ENCODE measurements around the gene NPBWR2. TPM values are rescaled to one million over a fixed set of nuclear protein-coding genes. Genes with fewer than 3 reads are reported as not detected.

The NPBWR2 gene
- total and polyA plus RNA-seq, 4 donors: not detected

DNA sequence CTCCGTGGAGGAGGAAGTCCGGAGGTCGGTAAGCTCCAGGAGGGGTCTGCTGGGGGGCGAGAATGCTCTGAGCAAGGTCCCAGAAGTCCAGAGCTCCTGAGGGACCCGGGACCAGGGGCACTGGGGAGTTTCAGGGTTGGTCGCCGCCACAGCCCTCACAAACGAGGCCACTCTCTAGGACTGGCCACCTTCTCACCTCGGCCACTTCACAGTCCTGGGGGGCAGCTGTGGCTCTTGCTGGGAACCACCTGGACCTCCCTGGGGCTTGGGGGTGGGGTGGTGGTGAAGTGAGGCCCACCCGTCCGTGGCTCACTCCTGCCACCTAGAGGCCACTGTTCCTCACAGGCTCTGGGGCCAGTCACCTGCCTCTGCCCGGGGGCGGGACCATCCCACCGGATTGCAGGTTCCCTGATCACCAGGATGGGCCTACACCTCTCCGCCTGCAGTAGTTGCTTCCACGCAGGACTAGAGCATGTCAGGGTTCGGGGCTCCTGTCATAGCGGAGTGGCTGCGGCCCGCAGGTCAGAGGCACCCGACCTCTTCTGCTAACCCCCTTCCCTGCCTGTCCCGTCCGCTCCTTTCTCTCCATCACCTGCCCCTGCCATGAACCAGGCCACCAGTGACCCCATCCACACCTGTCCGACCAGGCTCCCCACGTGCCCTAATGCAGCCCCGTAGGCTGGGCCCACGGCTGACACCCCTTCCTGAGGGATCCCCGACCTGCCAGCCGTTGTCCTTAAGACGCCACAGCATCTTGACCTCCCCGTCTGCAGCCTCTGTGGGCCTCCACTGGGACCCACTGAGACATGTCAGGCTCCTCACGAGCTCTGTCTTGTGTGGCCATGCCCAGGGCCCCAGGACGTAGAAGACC lies 49.5 kb downstream of the NPBWR2 start:
- peak; percentile 74 to 87 for TF ChIP-seq RAD21 (IDR thresholded peaks at IDR 0.05)
- peak; percentile 79 for TF ChIP-seq CTCF (IDR thresholded peaks at IDR 0.05; ENCODE audit: low read depth, low read length, missing input control)
- TF ChIP-seq REST (IDR thresholded peaks at IDR 0.05): no peak
- H3K9me3 ChIP-seq (ENCODE audit: control insufficient read depth in 4 of 4, low read length in 3 of 4): no peaks in the 10 kb centered on the region
- H3K4me1 ChIP-seq (ENCODE audit: control insufficient read depth in 4 of 4, insufficient read depth in 4 of 4, low read length in 3 of 4): peaks cover 3 to 27% (median 14%) of the 10 kb centered on the region in 4 donors
- peaks cover 0 to 2% (median 0%) of the 10 kb centered on the region in 4 donors for H3K27me3 ChIP-seq (ENCODE audit: control insufficient read depth in 4 of 4, insufficient read depth in 4 of 4, low read length in 3 of 4)
- no peak overlapping the region for H3K4me3 ChIP-seq (ENCODE audit: low read depth in 1 of 3, low read length in 3 of 3)
- H3K36me3 ChIP-seq (ENCODE audit: control insufficient read depth in 4 of 4, insufficient read depth in 3 of 4, low read depth in 1 of 4, low read length in 3 of 4): no peaks in the 10 kb centered on the region
- H3K27ac ChIP-seq (ENCODE audit: low read depth in 1 of 2, low read length in 2 of 2): peak overlapping the region in 1 of 2 donors; percentile 59
- peak; percentile 86 for DNase-seq (ENCODE audit: low spot score)
- WGBS: 31% methylated on average over 33 of the region's 33 CpGs
- H3K9ac ChIP-seq (ENCODE audit: low read depth in 1 of 2, low read length in 2 of 2): no peak overlapping the region

DNA sequence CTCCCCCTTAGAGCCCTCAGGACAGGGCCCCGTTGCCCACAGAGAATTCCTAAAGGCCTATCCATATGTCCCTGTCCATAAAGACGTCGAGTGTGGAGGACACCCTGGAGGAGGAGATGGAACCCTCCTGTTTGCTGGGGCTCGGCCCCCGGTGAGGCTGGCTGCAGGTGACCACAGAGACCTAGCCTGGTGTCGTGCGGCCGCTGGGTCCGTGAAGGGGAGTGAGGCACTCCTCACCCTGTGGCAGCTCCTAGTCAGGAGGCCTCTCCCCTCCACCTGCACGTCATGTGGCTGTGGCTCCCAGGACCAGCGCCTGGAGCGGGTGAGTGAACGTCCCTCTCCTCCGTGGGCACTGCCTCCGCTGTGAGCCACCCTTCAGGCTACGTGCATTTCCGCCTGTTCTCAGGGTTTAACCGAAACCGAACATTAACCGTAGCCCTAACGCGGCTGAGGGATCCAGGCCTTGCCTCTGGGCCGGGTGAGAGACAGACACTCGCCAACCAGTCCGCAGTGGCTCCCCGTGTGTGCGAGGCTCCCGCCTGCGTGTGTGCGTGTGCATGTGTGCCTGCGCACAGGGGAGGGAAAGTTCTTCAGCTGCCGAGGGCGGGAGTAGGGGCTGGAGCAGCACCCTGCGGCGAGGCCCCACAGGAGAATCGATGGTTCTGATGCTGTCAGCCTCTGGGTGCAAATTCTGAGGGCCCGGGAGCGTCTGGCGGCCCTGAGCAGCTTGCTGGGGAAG lies 50.3 kb downstream of the NPBWR2 start:
- H3K4me1 ChIP-seq (ENCODE audit: control insufficient read depth in 4 of 4, insufficient read depth in 4 of 4, low read length in 3 of 4): peaks cover 0 to 19% (median 8%) of the 10 kb centered on the region in 4 donors
- H3K4me3 ChIP-seq (ENCODE audit: low read depth in 1 of 3, low read length in 3 of 3): no peak overlapping the region
- H3K9me3 ChIP-seq (ENCODE audit: control insufficient read depth in 4 of 4, low read length in 3 of 4): no peaks in the 10 kb centered on the region
- H3K27ac ChIP-seq (ENCODE audit: low read depth in 1 of 2, low read length in 2 of 2): peak overlapping the region; percentile 17 to 59
- H3K27me3 ChIP-seq (ENCODE audit: control insufficient read depth in 4 of 4, insufficient read depth in 4 of 4, low read length in 3 of 4): peaks cover 0 to 2% (median 0%) of the 10 kb centered on the region in 4 donors
- no peak for DNase-seq (ENCODE audit: low spot score)
- H3K9ac ChIP-seq (ENCODE audit: low read depth in 1 of 2, low read length in 2 of 2): no peak overlapping the region
- TF ChIP-seq CTCF (IDR thresholded peaks at IDR 0.05; ENCODE audit: low read depth, low read length, missing input control): no peak
- no peak for TF ChIP-seq FOXA2 (IDR thresholded peaks at IDR 0.05)
- no peak for TF ChIP-seq GABPA (IDR thresholded peaks at IDR 0.05 in 1 of 2, conservative IDR thresholded peaks at IDR 0.05 in 1 of 2)
- TF ChIP-seq ATF3 (IDR thresholded peaks at IDR 0.05): no peak
- no peak for TF ChIP-seq REST (IDR thresholded peaks at IDR 0.05)
- TF ChIP-seq SP1 (IDR thresholded peaks at IDR 0.05): no peak
- TF ChIP-seq HNF4G (IDR thresholded peaks at IDR 0.05): no peak
- WGBS: 58% methylated on average over 39 of the region's 39 CpGs
- H3K36me3 ChIP-seq (ENCODE audit: control insufficient read depth in 4 of 4, insufficient read depth in 3 of 4, low read depth in 1 of 4, low read length in 3 of 4): no peaks in the 10 kb centered on the region

All from liver (tissue), 9 donors.